ENCODE measurements around the gene ATP9B.

ATP9B gene

GRCh38 chr18:79410731-79411613, 341.8 kb downstream of the ATP9B start:
- no peak for FAIRE-seq
- no peak for TF ChIP-seq SPI1 (IDR thresholded peaks at IDR 0.05; ENCODE audit: low read depth, low read length)
- TF ChIP-seq TAF1 (IDR thresholded peaks at IDR 0.05; ENCODE audit: low read depth, low read length) = no peak
- TF ChIP-seq POLR2AphosphoS5 (IDR thresholded peaks at IDR 0.05; ENCODE audit: low read depth, low read length) = no peak
- TF ChIP-seq PAX5 (IDR thresholded peaks at IDR 0.05; ENCODE audit: insufficient read depth, low read length, severe bottlenecking) = no peak
- no peak for TF ChIP-seq POU2F2 (IDR thresholded peaks at IDR 0.05; ENCODE audit: low read depth, low read length)
- no peak for TF ChIP-seq POLR2A (IDR thresholded peaks at IDR 0.05; ENCODE audit: low read depth, low read length)
- no peak for DNase-seq (ENCODE audit: insufficient read length, low spot score)

GRCh38 chr18:79411614-79412526, 342.7 kb downstream of the ATP9B start:
- FAIRE-seq (no peak), DNase-seq (ENCODE audit: insufficient read length, low spot score) (no peak)
- TF ChIP-seq POU2F2 (IDR thresholded peaks at IDR 0.05; ENCODE audit: low read depth, low read length) = no peak
- TF ChIP-seq POLR2A (IDR thresholded peaks at IDR 0.05; ENCODE audit: low read depth, low read length) = no peak
- no peak for TF ChIP-seq TAF1 (IDR thresholded peaks at IDR 0.05; ENCODE audit: low read depth, low read length)

- FAIRE-seq (no peak), DNase-seq (ENCODE audit: insufficient read length, low spot score) (no peak)
- no peak for TF ChIP-seq SPI1 (IDR thresholded peaks at IDR 0.05; ENCODE audit: low read depth, low read length)
Measured at GRCh38 chr18:79413025-79413424, 343.8 kb downstream of the ATP9B start.

- TF ChIP-seq SPI1 (IDR thresholded peaks at IDR 0.05; ENCODE audit: low read depth, low read length) (no peak), PAX5 (IDR thresholded peaks at IDR 0.05; ENCODE audit: insufficient read depth, low read length, severe bottlenecking) (no peak), POLR2A (IDR thresholded peaks at IDR 0.05; ENCODE audit: low read depth, low read length) (no peak), POU2F2 (IDR thresholded peaks at IDR 0.05; ENCODE audit: low read depth, low read length) (no peak), POLR2AphosphoS5 (IDR thresholded peaks at IDR 0.05; ENCODE audit: low read depth, low read length) (no peak), TAF1 (IDR thresholded peaks at IDR 0.05; ENCODE audit: low read depth, low read length) (no peak)
- DNase-seq (ENCODE audit: insufficient read length, low spot score) = no peak
- FAIRE-seq = no peak
Measured at GRCh38 chr18:79413426-79413825, 344.2 kb downstream of the ATP9B start.

GRCh38 chr18:79413901-79414300, 344.7 kb downstream of the ATP9B start:
- DNase-seq (ENCODE audit: insufficient read length, low spot score) = no peak
- FAIRE-seq = no peak
- TF ChIP-seq TAF1 (IDR thresholded peaks at IDR 0.05; ENCODE audit: low read depth, low read length) = no peak
- no peak for TF ChIP-seq POLR2A (IDR thresholded peaks at IDR 0.05; ENCODE audit: low read depth, low read length)
- no peak for TF ChIP-seq POU2F2 (IDR thresholded peaks at IDR 0.05; ENCODE audit: low read depth, low read length)
- TF ChIP-seq PAX5 (IDR thresholded peaks at IDR 0.05; ENCODE audit: insufficient read depth, low read length, severe bottlenecking) = no peak
- no peak for TF ChIP-seq POLR2AphosphoS5 (IDR thresholded peaks at IDR 0.05; ENCODE audit: low read depth, low read length)
- TF ChIP-seq SPI1 (IDR thresholded peaks at IDR 0.05; ENCODE audit: low read depth, low read length) = no peak

GRCh38 chr18:79416022-79416676, 347.0 kb downstream of the ATP9B start:
- FAIRE-seq (peak; percentile 9), DNase-seq (ENCODE audit: insufficient read length, low spot score) (no peak)
- TF ChIP-seq TAF1 (IDR thresholded peaks at IDR 0.05; ENCODE audit: low read depth, low read length) (no peak), POLR2A (IDR thresholded peaks at IDR 0.05; ENCODE audit: low read depth, low read length) (no peak), SPI1 (IDR thresholded peaks at IDR 0.05; ENCODE audit: low read depth, low read length) (no peak), POU2F2 (IDR thresholded peaks at IDR 0.05; ENCODE audit: low read depth, low read length) (no peak), POLR2AphosphoS5 (IDR thresholded peaks at IDR 0.05; ENCODE audit: low read depth, low read length) (no peak)

GRCh38 chr18:79416677-79417052, 347.5 kb downstream of the ATP9B start:
- no peak for TF ChIP-seq POLR2AphosphoS5 (IDR thresholded peaks at IDR 0.05; ENCODE audit: low read depth, low read length)
- TF ChIP-seq POLR2A (IDR thresholded peaks at IDR 0.05; ENCODE audit: low read depth, low read length) = no peak
- no peak for TF ChIP-seq PAX5 (IDR thresholded peaks at IDR 0.05; ENCODE audit: insufficient read depth, low read length, severe bottlenecking)
- TF ChIP-seq POU2F2 (IDR thresholded peaks at IDR 0.05; ENCODE audit: low read depth, low read length) = no peak
- no peak for TF ChIP-seq SPI1 (IDR thresholded peaks at IDR 0.05; ENCODE audit: low read depth, low read length)
- no peak for TF ChIP-seq TAF1 (IDR thresholded peaks at IDR 0.05; ENCODE audit: low read depth, low read length)
- FAIRE-seq (no peak), DNase-seq (ENCODE audit: insufficient read length, low spot score) (no peak)

GRCh38 chr18:79418236-79418635, 349.0 kb downstream of the ATP9B start:
- no peak for TF ChIP-seq POLR2A (IDR thresholded peaks at IDR 0.05; ENCODE audit: low read depth, low read length)
- no peak for TF ChIP-seq SPI1 (IDR thresholded peaks at IDR 0.05; ENCODE audit: low read depth, low read length)
- no peak for FAIRE-seq
- DNase-seq (ENCODE audit: insufficient read length, low spot score) = no peak

GRCh38 chr18:79418642-79419041, 349.4 kb downstream of the ATP9B start:
- FAIRE-seq (no peak), DNase-seq (ENCODE audit: insufficient read length, low spot score) (no peak)
- TF ChIP-seq POU2F2 (IDR thresholded peaks at IDR 0.05; ENCODE audit: low read depth, low read length) (no peak), SPI1 (IDR thresholded peaks at IDR 0.05; ENCODE audit: low read depth, low read length) (no peak), POLR2A (IDR thresholded peaks at IDR 0.05; ENCODE audit: low read depth, low read length) (no peak), TAF1 (IDR thresholded peaks at IDR 0.05; ENCODE audit: low read depth, low read length) (no peak), POLR2AphosphoS5 (IDR thresholded peaks at IDR 0.05; ENCODE audit: low read depth, low read length) (no peak), PAX5 (IDR thresholded peaks at IDR 0.05; ENCODE audit: insufficient read depth, low read length, severe bottlenecking) (no peak)

All from GM12891 (cell line).